Endothelial cell (in vitro differentiated cells): Measurements from ENCODE around the gene SLC43A3. TPM values are rescaled to one million over a fixed set of nuclear protein-coding genes. Genes with fewer than 3 reads are reported as not detected.

Experiments
- DNase-seq: peaks from one replicate; pipeline ENCODE4 v3.0.0; 2021; ENCODE audit warnings: low spot score
- H3K27ac Mint-ChIP-seq: one replicate; pipeline ENCODE4 v1.8.0; 2021; ENCODE audit warnings: mixed read lengths, inconsistent platforms; ENCODE audit not compliant: unreplicated experiment
- H3K27me3 Mint-ChIP-seq: one replicate; pipeline ENCODE4 v1.8.0; 2021; ENCODE audit warnings: mild to moderate bottlenecking, moderate library complexity, mixed read lengths, inconsistent platforms; ENCODE audit not compliant: unreplicated experiment
- H3K36me3 Mint-ChIP-seq: one replicate; pipeline ENCODE4 v1.8.0; 2021; ENCODE audit warnings: mild to moderate bottlenecking, low read depth, mixed read lengths, inconsistent platforms; ENCODE audit not compliant: unreplicated experiment
- H3K4me1 Mint-ChIP-seq: one replicate; pipeline ENCODE4 v1.8.0; 2021; ENCODE audit warnings: mild to moderate bottlenecking, mixed read lengths, inconsistent platforms; ENCODE audit not compliant: unreplicated experiment
- H3K4me3 Mint-ChIP-seq: one replicate; pipeline ENCODE4 v1.8.0; 2021; ENCODE audit warnings: mild to moderate bottlenecking, mixed read lengths, inconsistent platforms; ENCODE audit not compliant: unreplicated experiment
- H3K9me3 Mint-ChIP-seq: one replicate; pipeline ENCODE4 v1.8.0; 2021; ENCODE audit warnings: mixed read lengths, inconsistent platforms; ENCODE audit not compliant: unreplicated experiment
- CTCF ChIP-seq: fragments of 200-600 bp; sonication (generic); IDR thresholded peaks from one replicate; pipeline ENCODE4 v1.5.0; 2021; ENCODE audit warnings: antibody characterized with exemption; ENCODE audit not compliant: unreplicated experiment
- total RNA-seq: library from RNA; stranded (reverse); fragmentation: NEBNext Ultra II Directional; extraction: Animal tissue kit (Norgen Biotek cat#: 25700); gene quantifications from one replicate; pipeline ENCODE4 v1.2.1, GENCODE V29; 2021; ENCODE audit not compliant: unreplicated experiment

The SLC43A3 gene
- total RNA-seq, 1 donor from 2014 or later = 17.5 TPM

GRCh38 chr11:57425565-57426438, 1.1 kb downstream of the SLC43A3 start:
- no peak for DNase-seq
- no peaks in the 10 kb centered on the region for H3K9me3 Mint-ChIP-seq
- TF ChIP-seq CTCF = no peak
- peak overlapping the region; percentile 83 for H3K4me3 Mint-ChIP-seq
- no peaks in the 10 kb centered on the region for H3K36me3 Mint-ChIP-seq
- peaks cover 27% of the 10 kb centered on the region for H3K4me1 Mint-ChIP-seq
- no peak overlapping the region for H3K27ac Mint-ChIP-seq
- H3K27me3 Mint-ChIP-seq = peaks cover 6% of the 10 kb centered on the region

GRCh38 chr11:57424792-57425564, 1.9 kb downstream of the SLC43A3 start:
- Mint-ChIP-seq H3K27me3 (peaks cover 6% of the 10 kb centered on the region), H3K36me3 (no peaks in the 10 kb centered on the region), H3K4me3 (no peak overlapping the region), H3K9me3 (no peaks in the 10 kb centered on the region), H3K4me1 (peaks cover 24% of the 10 kb centered on the region), H3K27ac (no peak overlapping the region)
- DNase-seq = no peak
- TF ChIP-seq CTCF = no peak

GRCh38 chr11:57424137-57424791, 2.7 kb downstream of the SLC43A3 start:
- peaks cover 24% of the 10 kb centered on the region for H3K4me1 Mint-ChIP-seq
- H3K36me3 Mint-ChIP-seq = no peaks in the 10 kb centered on the region
- no peak for TF ChIP-seq CTCF
- peaks cover 6% of the 10 kb centered on the region for H3K27me3 Mint-ChIP-seq
- H3K27ac Mint-ChIP-seq = peak overlapping the region; percentile 17
- DNase-seq = no peak
- no peaks in the 10 kb centered on the region for H3K9me3 Mint-ChIP-seq
- no peak overlapping the region for H3K4me3 Mint-ChIP-seq

GRCh38 chr11:57422669-57423068, 4.3 kb downstream of the SLC43A3 start:
- Mint-ChIP-seq H3K27me3 (peaks cover 4% of the 10 kb centered on the region), H3K9me3 (no peaks in the 10 kb centered on the region), H3K4me3 (no peak overlapping the region), H3K4me1 (peaks cover 24% of the 10 kb centered on the region), H3K27ac (no peak overlapping the region), H3K36me3 (peaks cover under 1% of the 10 kb centered on the region)
- DNase-seq = no peak
- no peak for TF ChIP-seq CTCF
